LoVo (cell line): ENCODE measurements around the gene FAM47A.

Experiments
- DNase-seq: peaks from one replicate; pipeline ENCODE4 v3.0.0-alpha.2; 2016; ENCODE audit warnings: low spot score

FAM47A gene

DNA sequence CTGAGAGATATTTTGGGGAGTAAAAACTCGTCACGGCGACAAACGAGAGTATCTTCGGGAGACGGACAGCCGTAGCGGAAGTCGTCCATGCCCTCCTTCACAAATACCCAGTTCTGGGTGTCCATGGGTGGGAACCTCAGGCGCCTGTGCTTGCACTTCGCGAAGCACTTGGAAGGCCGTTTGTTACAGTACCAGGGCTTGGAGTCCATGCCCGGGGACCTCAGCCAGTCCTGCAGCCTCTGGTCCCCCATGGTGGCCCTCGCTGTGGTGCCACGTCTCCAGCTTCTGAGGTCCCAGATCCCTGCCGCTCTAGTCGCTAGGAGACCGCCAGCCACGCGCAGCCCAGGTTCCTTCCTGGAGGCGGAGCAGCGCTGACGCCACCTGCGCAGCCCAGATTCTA is at the start of gene FAM47A:
Gene FAM47A (minus strand): TSS at position 287 of the 400 bp plus-strand sequence. CDS start 36 bp downstream, at position 251.
- DNase-seq = no peak

DNA sequence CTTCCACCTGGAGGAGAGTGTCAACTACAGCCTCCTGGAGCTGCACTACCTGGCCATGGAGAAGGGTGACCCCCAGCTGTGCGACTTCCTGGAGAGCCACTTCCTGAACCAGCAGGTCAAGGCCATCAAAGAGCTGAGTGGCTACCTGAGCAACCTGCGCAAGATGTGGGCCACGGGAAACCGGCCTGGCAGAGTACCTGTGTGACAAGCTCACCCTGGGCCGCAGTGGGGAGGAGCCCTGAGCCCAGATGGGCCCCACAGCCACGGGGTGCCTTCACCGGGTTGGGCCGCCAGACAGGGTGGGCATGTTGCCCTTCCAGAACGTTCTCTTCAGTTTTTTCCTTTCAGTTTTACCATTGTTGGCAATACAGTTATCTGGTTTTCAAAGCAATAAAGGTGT is 15.2 kb upstream of the FAM47A start:
- no peak for DNase-seq

GRCh38 chrX:34146906-34147305 is 14.8 kb upstream of the FAM47A start:
- DNase-seq = no peak

DNA sequence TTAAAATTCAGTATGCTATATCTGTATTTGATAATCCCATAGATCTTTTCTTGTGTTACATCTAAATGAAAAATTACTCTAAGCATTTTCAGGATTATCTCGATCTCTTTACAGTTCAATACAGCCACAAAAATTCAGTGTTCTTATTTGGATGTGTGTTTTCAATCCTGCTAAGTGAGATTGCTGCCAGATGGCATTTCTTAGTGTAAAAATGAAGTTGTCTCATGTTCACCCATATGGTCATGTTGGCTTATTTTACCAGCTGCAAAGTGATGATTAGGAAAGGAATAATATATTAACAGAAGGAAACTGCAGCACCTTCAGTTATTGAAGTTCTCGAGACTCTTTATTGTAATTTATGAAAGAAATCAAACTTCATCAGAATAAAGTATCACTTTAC is 12.1 kb upstream of the FAM47A start:
- DNase-seq = no peak

DNA sequence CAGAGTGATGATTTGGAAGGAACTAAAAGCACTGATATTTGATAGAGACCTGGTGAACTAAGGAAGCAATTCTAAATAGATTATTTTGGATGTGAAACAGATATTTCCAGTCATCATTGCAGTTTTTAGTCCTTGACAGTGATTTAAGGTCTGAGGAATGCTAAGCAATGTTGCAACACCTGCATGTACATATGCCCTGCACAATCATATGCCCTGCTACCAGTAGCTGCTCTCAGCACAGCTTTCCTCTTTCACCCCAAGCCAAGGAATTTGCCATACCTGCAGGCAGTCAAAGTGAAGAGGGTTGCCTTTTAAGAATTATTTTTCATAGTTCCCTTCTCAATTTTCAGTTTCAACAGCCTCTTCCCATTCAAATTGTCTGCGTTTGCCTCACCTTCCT is 8.7 kb upstream of the FAM47A start:
- no peak for DNase-seq

DNA sequence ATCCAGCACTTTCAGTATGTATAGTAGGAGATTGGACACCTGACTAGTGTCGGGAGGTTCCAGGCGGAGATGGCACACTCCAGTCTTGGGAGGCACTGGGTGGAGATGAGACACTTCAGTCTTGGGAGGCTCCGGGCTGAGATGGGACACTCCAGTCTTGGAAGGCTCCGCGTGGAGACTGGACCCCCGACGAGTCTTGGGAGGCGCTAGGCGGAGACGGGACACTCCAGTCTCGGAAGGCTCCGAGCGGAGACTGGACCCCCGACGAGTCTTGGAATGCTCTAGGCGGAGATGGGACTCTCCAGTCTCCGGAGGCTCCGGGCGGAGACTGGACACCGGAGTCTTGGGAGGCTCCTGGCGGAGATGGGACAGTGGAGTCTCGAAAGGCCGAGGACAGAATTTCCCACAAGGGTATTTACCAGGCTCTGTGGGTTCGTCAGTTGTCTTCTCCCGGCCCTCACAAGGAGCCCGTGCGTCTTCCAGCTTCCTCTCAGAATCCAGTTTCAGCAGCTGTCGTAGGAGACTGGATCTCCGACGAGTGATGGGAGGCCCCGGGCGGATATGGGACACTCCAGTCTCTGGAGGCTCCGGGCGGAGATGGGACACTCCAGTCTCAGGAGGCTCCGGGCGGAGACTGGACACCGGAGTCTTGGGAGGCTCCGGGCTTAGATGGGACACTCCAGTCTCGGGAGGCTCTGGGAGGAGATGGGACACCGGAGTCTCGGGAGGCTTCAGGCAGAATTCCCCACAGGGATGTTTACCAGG is 952 bp downstream of the FAM47A start:
- no peak for DNase-seq

DNA sequence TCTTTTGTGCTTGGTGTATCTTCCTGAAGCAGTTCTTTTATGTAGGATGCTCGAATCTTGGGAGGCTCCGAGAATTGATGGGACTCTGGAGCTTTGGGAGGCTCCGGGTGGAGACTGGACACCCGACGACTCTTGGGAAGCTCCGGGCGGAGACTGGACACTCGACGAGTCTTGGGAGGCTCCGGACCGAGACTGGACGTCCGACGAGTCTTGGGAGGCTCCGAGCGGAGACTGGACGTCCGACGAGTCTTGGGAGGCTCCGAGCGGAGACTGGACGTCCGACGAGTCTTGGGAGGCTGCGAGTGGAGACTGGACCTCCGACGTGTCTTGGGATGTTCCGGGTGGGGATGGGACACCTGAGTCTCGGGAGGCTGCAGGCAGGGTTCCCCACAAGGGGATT is 1.6 kb downstream of the FAM47A start:
- DNase-seq = no peak

GRCh38 chrX:34126011-34126410 is 6.1 kb downstream of the FAM47A start:
- no peak for DNase-seq

GRCh38 chrX:34119122-34119521 is 13.0 kb downstream of the FAM47A start:
- no peak for DNase-seq

DNA sequence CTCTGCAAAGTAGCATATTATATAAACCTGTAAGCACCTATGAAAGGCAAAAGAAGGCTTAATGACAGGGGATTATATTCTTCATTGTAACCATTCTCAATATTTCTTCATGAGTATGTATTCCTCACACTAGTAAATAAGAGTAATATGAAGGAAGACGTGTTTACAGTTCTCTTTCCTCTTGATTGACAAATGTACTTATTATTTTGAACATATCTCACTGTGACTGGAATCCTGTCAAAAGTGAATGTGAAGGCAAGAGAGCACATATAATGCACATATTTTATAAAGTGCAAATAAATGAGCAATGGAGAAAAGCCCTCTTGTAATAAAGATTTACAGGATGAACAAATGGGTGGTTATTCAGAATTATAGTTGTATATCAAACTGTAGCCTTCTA is 19.7 kb downstream of the FAM47A start:
- DNase-seq = no peak
